SK-N-MC (cell line): Measurements from ENCODE around the gene SPATA46.

Experiments used
- EZH2 ChIP-seq: fragments of 200-600 bp; sonication (generic); IDR thresholded peaks from one replicate; pipeline ENCODE4 v1.6.1; 2017; ENCODE audit warnings: antibody characterized with exemption
- POLR2AphosphoS5 ChIP-seq: IDR thresholded peaks from 2 replicates; pipeline ENCODE4 v1.6.1; 2012; ENCODE audit warnings: mild to moderate bottlenecking, low read depth, low read length, borderline replicate concordance

GRCh38 chr1:162383091-162383490, 6.4 kb upstream of the SPATA46 start:
- TF ChIP-seq EZH2 (no peak), POLR2AphosphoS5 (no peak)
